Measurements from ENCODE around the gene NES. TPM values are rescaled to one million over a fixed set of nuclear protein-coding genes. Genes with fewer than 3 reads are reported as not detected.

NES gene
- total RNA-seq, 4 donors from 2014 or later, result 16.6 to 37.4 (median 32.5) TPM

DNA sequence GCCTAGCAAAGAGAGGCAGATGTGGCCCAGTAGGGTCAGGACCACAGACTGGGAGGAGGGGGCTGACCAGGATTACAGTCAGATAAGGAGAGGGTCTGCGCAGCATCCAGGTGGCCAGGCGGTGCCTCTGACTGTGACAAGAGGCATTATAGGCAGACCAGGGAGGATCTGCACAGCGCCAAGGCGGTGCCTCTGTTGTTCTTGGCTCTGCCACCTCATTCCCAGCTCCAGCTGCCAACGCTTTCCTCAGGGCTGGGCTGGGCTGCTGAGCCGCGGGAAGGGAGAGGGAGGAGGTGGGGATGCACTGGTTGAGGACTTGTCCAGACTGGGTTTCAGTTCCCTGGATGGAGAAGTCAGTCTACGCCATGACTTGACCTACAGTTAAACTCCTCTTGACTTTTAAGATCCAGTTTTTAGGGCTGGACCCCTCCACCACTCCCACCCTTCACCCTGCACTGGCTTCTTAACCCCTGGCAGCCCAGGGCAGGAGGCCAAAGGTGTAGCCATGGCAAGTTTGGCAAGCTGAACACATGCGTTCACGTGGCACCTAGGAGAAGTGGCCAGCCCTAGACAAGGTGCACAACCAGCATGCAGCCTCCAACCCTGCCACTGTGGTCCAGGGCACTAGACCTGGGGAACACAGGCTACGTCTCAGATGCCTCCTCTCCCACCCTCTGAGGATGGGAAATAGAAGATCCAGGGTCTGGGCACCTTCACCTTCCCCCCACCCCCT is 32.7 kb upstream of the NES start:
- peaks cover 30 to 80% (median 70%) of the 10 kb centered on the region in 4 donors for H3K4me1 ChIP-seq
- 24% methylated on average over 9 of the region's 11 CpGs for WGBS
- no peaks in the 10 kb centered on the region for H3K9me3 ChIP-seq
- H3K27ac ChIP-seq (replicated peaks in 1 of 4), result peak overlapping the region; percentile 56 to 76 (median 64)
- intact Hi-C loops (cut with DNase I), result no loop called here
- DNase-seq (ENCODE audit: extremely low spot score), result no peak
- no peaks in the 10 kb centered on the region for H3K36me3 ChIP-seq
- H3K4me3 ChIP-seq, result no peak overlapping the region
- TF ChIP-seq EP300 (IDR thresholded peaks at IDR 0.05) (no peak), POLR2AphosphoS5 (IDR thresholded peaks at IDR 0.05) (peak; percentile 29 to 41), POLR2A (IDR thresholded peaks at IDR 0.05; ENCODE audit: low read depth) (no peak)
- TF ChIP-seq, protein P1, sequence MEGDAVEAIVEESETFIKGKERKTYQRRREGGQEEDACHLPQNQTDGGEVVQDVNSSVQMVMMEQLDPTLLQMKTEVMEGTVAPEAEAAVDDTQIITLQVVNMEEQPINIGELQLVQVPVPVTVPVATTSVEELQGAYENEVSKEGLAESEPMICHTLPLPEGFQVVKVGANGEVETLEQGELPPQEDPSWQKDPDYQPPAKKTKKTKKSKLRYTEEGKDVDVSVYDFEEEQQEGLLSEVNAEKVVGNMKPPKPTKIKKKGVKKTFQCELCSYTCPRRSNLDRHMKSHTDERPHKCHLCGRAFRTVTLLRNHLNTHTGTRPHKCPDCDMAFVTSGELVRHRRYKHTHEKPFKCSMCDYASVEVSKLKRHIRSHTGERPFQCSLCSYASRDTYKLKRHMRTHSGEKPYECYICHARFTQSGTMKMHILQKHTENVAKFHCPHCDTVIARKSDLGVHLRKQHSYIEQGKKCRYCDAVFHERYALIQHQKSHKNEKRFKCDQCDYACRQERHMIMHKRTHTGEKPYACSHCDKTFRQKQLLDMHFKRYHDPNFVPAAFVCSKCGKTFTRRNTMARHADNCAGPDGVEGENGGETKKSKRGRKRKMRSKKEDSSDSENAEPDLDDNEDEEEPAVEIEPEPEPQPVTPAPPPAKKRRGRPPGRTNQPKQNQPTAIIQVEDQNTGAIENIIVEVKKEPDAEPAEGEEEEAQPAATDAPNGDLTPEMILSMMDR (IDR thresholded peaks at IDR 0.05), result no peak
- H3K27me3 ChIP-seq, result no peaks in the 10 kb centered on the region

DNA sequence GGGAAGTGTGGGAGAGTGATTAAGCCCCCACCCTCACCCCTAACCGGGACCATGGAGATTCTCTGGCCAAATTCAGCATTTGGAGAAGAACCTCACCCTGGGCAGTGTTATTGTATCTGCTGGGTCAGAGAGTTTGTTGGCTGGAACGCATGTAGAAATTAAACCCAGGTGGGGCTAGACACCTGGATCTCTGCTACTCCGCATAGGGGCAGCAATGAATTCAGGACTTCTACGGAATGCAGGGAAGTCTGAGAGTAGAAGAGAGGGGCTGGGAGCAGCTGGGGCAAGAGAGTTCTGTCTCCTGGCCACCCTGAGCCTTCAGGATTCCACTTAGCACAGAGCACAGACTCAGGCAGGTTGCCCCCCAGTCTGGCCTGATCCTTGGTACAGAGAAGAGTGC is 31.8 kb upstream of the NES start:
- H3K4me1 ChIP-seq, result peaks cover 38 to 89% (median 79%) of the 10 kb centered on the region in 4 donors
- intact Hi-C loops (cut with DNase I), result no loop called here

DNA sequence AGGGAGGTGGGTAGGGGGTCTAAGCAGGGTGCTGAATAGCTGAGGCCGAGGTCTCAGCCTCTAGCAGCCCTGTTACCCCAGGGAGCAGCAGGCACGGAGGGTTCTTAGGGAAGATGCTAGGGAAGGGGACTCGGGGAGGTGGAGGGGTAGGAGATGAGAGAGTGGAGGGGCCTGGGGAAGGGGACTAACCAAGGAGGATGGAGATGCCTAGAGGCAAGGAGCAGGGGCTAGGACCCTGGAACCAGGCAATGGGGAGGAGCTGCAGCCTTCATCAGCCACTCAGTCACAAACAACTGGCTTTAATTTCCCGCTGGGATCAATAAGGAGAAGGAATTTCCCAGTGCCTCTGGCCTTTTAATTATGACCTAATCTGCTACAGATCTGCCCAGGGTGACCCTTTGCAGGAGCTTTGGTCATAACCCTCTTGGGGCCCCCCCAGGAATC is 31.0 kb upstream of the NES start:
- Histone ChIP-seq H3K4me3 (no peak overlapping the region), H3K36me3 (no peaks in the 10 kb centered on the region), H3K27me3 (peaks cover 0 to 13% (median 0%) of the 10 kb centered on the region in 4 donors), H3K27ac (replicated peaks in 1 of 4) (peak overlapping the region; percentile 76 to 88 (median 88)), H3K9me3 (no peaks in the 10 kb centered on the region), H3K4me1 (peaks cover 39 to 97% (median 86%) of the 10 kb centered on the region in 4 donors)
- intact Hi-C loops (cut with DNase I), result no loop called here
- TF ChIP-seq, protein P1 (IDR thresholded peaks at IDR 0.05), result no peak
- no peak for TF ChIP-seq EP300 (IDR thresholded peaks at IDR 0.05)
- TF ChIP-seq POLR2A (IDR thresholded peaks at IDR 0.05; ENCODE audit: low read depth), result no peak
- 70% methylated on average over 4 of the region's 4 CpGs for WGBS
- DNase-seq (ENCODE audit: extremely low spot score), result no peak

More for the DNA sequence above, 31.8 kb upstream of the NES start:
- Histone ChIP-seq H3K27me3 (peaks cover 0 to 5% (median 0%) of the 10 kb centered on the region in 4 donors), H3K36me3 (no peaks in the 10 kb centered on the region), H3K4me3 (no peak overlapping the region), H3K27ac (replicated peaks in 1 of 4) (peak overlapping the region; percentile 56 to 88 (median 71)), H3K9me3 (no peaks in the 10 kb centered on the region)
- 85% methylated on average over 4 of the region's 4 CpGs for WGBS
- DNase-seq (ENCODE audit: extremely low spot score), result no peak
- TF ChIP-seq EP300 (IDR thresholded peaks at IDR 0.05), result no peak
- no peak for TF ChIP-seq POLR2A (IDR thresholded peaks at IDR 0.05; ENCODE audit: low read depth)
- TF ChIP-seq POLR2AphosphoS5 (IDR thresholded peaks at IDR 0.05), result no peak
- TF ChIP-seq, protein P1 (IDR thresholded peaks at IDR 0.05), result no peak

DNA sequence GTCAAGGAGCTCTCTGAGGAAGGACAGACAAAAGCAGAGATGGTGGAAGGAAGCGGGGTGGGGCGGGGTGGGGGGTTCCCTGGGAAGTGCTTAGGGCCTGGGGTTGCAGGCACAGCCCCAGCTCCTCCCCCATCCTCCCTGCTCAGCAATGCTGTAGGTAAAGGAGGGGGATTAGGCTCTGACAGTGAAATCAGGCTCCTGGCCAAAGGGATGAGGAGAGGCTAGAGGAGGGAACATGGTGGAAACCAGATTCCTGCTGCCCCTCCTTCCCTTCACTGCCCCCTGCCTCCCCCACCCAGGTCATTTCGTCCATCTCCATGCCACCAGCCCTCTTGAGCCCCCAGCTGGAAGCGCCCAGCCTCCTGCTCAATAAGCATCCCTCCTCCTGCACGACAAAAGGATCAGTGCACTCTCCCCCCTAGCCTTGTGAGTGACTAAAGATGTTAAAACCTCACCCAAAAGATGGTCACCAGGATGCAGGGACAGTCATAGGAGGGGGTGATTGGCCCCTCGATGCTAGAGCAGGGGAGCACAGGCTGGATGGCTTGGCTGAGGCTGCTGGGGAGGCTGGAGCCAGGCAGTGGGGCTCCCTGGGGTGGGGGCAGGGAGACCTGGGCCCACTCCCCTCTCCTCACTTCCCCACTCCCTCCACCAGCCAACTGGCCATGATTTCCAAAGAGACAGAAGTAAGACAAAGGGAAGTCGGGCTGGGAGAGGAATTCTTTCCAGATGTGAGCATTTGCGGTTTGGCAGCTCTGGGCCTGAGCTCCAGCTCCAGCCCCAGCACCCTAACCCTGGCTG is 30.4 kb upstream of the NES start:
- H3K27ac ChIP-seq (replicated peaks in 1 of 4), result peak overlapping the region; percentile 76 to 88 (median 88)
- intact Hi-C loops (cut with DNase I), result loop anchor here (2.0 kb wide), 1 partner anchor 17 kb away; no protein-coding TSS in a partner anchor
- H3K36me3 ChIP-seq, result no peaks in the 10 kb centered on the region
- H3K4me3 ChIP-seq, result no peak overlapping the region
- WGBS, result 77% methylated on average over 7 of the region's 8 CpGs
- no peak for TF ChIP-seq POLR2AphosphoS5 (IDR thresholded peaks at IDR 0.05)
- no peak for TF ChIP-seq POLR2A (IDR thresholded peaks at IDR 0.05; ENCODE audit: low read depth)
- TF ChIP-seq EP300 (IDR thresholded peaks at IDR 0.05), result no peak
- TF ChIP-seq, protein P1 (IDR thresholded peaks at IDR 0.05), result no peak
- no peaks in the 10 kb centered on the region for H3K9me3 ChIP-seq
- peaks cover 0 to 16% (median 0%) of the 10 kb centered on the region in 4 donors for H3K27me3 ChIP-seq
- peaks cover 39 to 91% (median 81%) of the 10 kb centered on the region in 4 donors for H3K4me1 ChIP-seq
- no peak for DNase-seq (ENCODE audit: extremely low spot score)

Measured in esophagus muscularis mucosa (tissue), 4 donors.